Endothelial cell of umbilical vein (primary cell): ENCODE measurements around the gene PUDP. TPM values are rescaled to one million over a fixed set of nuclear protein-coding genes. Genes with fewer than 3 reads are reported as not detected.

Experiments
- BruUV-seq: library from RNA; stranded (reverse); fragments of 400-500 nt; replicated peaks from 2 replicates; lab custom pipeline; 2021; lab: Mats Ljungman, UMichigan
- CTCF ChIA-PET: fragments of 300-600, 350-600 bp; sonication (Branson Sonifier 250); formaldehyde crosslinking; loops from one replicate; lab custom pipeline; 2021; ENCODE audit warnings: antibody characterized with exemption, inconsistent platforms; lab: Charles Lee
- POLR2A ChIA-PET: fragments of 300-600, 350-600 bp; sonication (Branson Sonifier 250); formaldehyde crosslinking; loops from one replicate; lab custom pipeline; 2021; ENCODE audit warnings: antibody characterized with exemption, inconsistent platforms; lab: Charles Lee
- DNase-seq: peaks from one replicate; pipeline ENCODE4 v3.0.0-alpha.2; 2011; ENCODE audit warnings: low read depth, low spot score
- FAIRE-seq: peaks from 2 replicates; lab custom pipeline; 2011; peaks lifted over from hg19 to GRCh38; lab: Jason Lieb, UNC
- H2AFZ ChIP-seq: 2 replicates; pipeline ENCODE4 v1.6.0; 2012; ENCODE audit warnings: low read depth, low read length, control low read depth, inconsistent platforms
- H3K27ac ChIP-seq: 2 replicates; pipeline ENCODE4 v1.5.1; 2011; ENCODE audit warnings: low read depth, mild to moderate bottlenecking, control low read depth, low read length, moderate library complexity; ENCODE audit not compliant: insufficient read depth
- H3K27me3 ChIP-seq, 2 experiments: 2 replicates each; pipeline versions ENCODE4 v1.6.0 to v1.6.1; 2011; ENCODE audit warnings: low read length in 2 of 2, mixed read lengths in 1 of 2; ENCODE audit not compliant: control insufficient read depth in 2 of 2, insufficient read depth in 2 of 2
- H3K36me3 ChIP-seq, 2 experiments: 2 replicates in 1 of 2; 3 replicates in 1 of 2; pipeline ENCODE4 v1.5.1; 2011; ENCODE audit warnings: low read length in 2 of 2, mild to moderate bottlenecking in 1 of 2, moderate library complexity in 1 of 2; ENCODE audit not compliant: control insufficient read depth in 2 of 2, insufficient read depth in 2 of 2; ENCODE audit errors: extremely low read depth in 1 of 2
- H3K4me1 ChIP-seq: 3 replicates; pipeline ENCODE4 v1.5.1; 2011; ENCODE audit warnings: mild to moderate bottlenecking, low read length; ENCODE audit not compliant: control insufficient read depth, insufficient read depth; ENCODE audit errors: extremely low read depth
- H3K4me2 ChIP-seq: 2 replicates; pipeline ENCODE4 v1.6.1; 2011; ENCODE audit warnings: low read length, control low read depth, mixed read lengths; ENCODE audit not compliant: insufficient read depth
- H3K4me3 ChIP-seq, 3 experiments: fragments of 200-600 bp in 1 of 3; sonication (generic), shearing (Covaris generic) in 1 of 3; replicated peaks in 1 of 3; 2 replicates each; pipeline ENCODE4 v1.5.1; 2011 to 2016; ENCODE audit warnings: control low read depth in 3 of 3, low read length in 3 of 3, mild to moderate bottlenecking in 2 of 3, inconsistent platforms in 1 of 3, low read depth in 1 of 3, moderate library complexity in 1 of 3; ENCODE audit not compliant: insufficient read depth in 1 of 3
- H3K79me2 ChIP-seq: 2 replicates; pipeline ENCODE4 v1.6.0; 2012; ENCODE audit warnings: low read length, inconsistent platforms; ENCODE audit not compliant: control insufficient read depth, insufficient read depth
- H3K9ac ChIP-seq: replicated peaks from 2 replicates; pipeline ENCODE3; 2011; ENCODE audit warnings: low read length, control low read depth; ENCODE audit not compliant: insufficient read depth; ENCODE audit errors: extremely low read depth
- H3K9me1 ChIP-seq: replicated peaks from 3 replicates; pipeline ENCODE4 v1.6.0; 2011; ENCODE audit warnings: mild to moderate bottlenecking, low read length; ENCODE audit not compliant: control insufficient read depth, insufficient read depth; ENCODE audit errors: extremely low read depth
- H3K9me3 ChIP-seq: replicated peaks from 2 replicates; pipeline ENCODE4 v1.5.1; 2012; ENCODE audit warnings: low read length, inconsistent platforms; ENCODE audit not compliant: control insufficient read depth, insufficient read depth
- H4K20me1 ChIP-seq: replicated peaks from 2 replicates; pipeline ENCODE3; 2011; ENCODE audit warnings: mild to moderate bottlenecking, low read length; ENCODE audit not compliant: control insufficient read depth, insufficient read depth; ENCODE audit errors: extremely low read depth
- EZH2 ChIP-seq: IDR thresholded peaks from 2 replicates; pipeline ENCODE4 v1.6.1; 2012; ENCODE audit warnings: borderline replicate concordance, low read depth, mild to moderate bottlenecking, moderate library complexity, low read length, inconsistent platforms; ENCODE audit not compliant: severe bottlenecking
- FOS ChIP-seq: IDR thresholded peaks from 2 replicates; pipeline ENCODE4 v1.6.1; 2011; ENCODE audit warnings: mild to moderate bottlenecking, low read length, moderate library complexity, borderline replicate concordance; ENCODE audit not compliant: insufficient read depth
- GATA2 ChIP-seq: IDR thresholded peaks from 2 replicates; pipeline ENCODE4 v1.7.0; 2011; ENCODE audit warnings: low read depth, mild to moderate bottlenecking, moderate library complexity, mixed read lengths, low read length; ENCODE audit not compliant: insufficient read length, insufficient read depth
- JUN ChIP-seq: IDR thresholded peaks from 2 replicates; pipeline ENCODE4 v1.6.1; 2011; ENCODE audit warnings: borderline replicate concordance, low read depth; ENCODE audit not compliant: insufficient read length, insufficient read depth
- MYC ChIP-seq: IDR thresholded peaks from one replicate; pipeline ENCODE4 v1.6.1; 2011; ENCODE audit warnings: mild to moderate bottlenecking, low read depth, low read length
- POLR2A ChIP-seq: IDR thresholded peaks from 2 replicates; pipeline ENCODE4 v1.6.1; 2012; ENCODE audit warnings: low read depth, mild to moderate bottlenecking, control low read depth, low read length
- POLR2AphosphoS5 ChIP-seq: IDR thresholded peaks from 2 replicates; pipeline ENCODE4 v1.6.1; 2012; ENCODE audit warnings: low read depth, mild to moderate bottlenecking, control low read depth, low read length, moderate library complexity; ENCODE audit not compliant: insufficient read depth
- dilution Hi-C: fragments of 300-500 bp; cut with MboI; formaldehyde crosslinking; loops from one replicate; pipeline ENCODE4 v1.15.0; 2019; ENCODE audit warnings: low sequenced_read_pairs; ENCODE audit not compliant: extremely low pct_ligation_motif_present
- intact Hi-C: fragments of 100-400 bp; cut with micrococcal nuclease; formaldehyde crosslinking; loops from one replicate; pipeline ENCODE4 v1.10.0; 2022
- polyA plus RNA-seq, 4 experiments: library from polyadenylated mRNA; depleted of rRNA in 3 of 4; stranded (reverse) in 3 of 4; unstranded in 1 of 4; fragments of >200 nt; gene quantifications; 2 replicates each; pipeline versions ENCODE4 v1.2.1 to v1.2.3, GENCODE V29; 2011 to 2012; ENCODE audit warnings: missing spikeins in 1 of 4
- total RNA-seq: library from RNA; stranded (reverse); gene quantifications from 2 replicates; pipeline ENCODE4 v1.2.3, GENCODE V29; 2021
- TF ChIP-seq, protein P1 (sequence below), 2 donors: IDR thresholded peaks; 1 replicate in 1 of 2; 2 replicates in 1 of 2; pipeline ENCODE4 v1.5.1; 2011; ENCODE audit warnings: low read length in 2 of 2, mild to moderate bottlenecking in 2 of 2, moderate library complexity in 2 of 2, control low read depth in 1 of 2, inconsistent platforms in 1 of 2, low read depth in 1 of 2; ENCODE audit not compliant: insufficient read depth in 1 of 2; ENCODE audit errors: extremely low read depth in 1 of 2
- TF ChIP-seq, protein P2 (sequence below): IDR thresholded peaks from 2 replicates; pipeline ENCODE4 v1.6.1; 2011; ENCODE audit not compliant: insufficient read depth, insufficient read length

PUDP gene
- total and polyA plus RNA-seq, 2 donors (not counting 3 experiments of a cell fraction or from before 2014, with no cell fraction given): 17.3 to 22.5 TPM

DNA sequence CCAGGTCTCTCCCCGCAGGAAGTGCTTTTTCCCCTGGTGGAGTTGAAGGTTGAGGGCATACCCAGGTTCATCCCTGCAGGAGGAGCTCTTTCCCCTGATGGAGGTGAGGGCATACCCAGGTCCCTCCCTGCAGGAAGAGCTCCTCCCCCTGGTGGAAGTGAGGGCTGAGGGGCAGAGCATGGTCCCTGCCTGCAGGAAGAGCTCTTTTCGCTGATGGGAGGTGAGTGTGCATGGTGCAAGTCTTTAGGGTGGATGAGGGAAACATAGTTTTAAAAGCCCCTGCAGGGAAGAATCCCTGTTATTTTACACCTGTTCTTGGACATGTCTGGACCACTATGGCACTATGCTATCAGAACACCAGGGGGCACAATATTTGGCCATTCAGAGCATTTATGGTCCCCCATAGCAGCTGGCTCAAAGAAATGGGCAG lies 43.7 kb upstream of the PUDP start:
- no peak for FAIRE-seq
- H3K9me3 ChIP-seq: no peaks in the 10 kb centered on the region
- no peaks in the 10 kb centered on the region for H3K79me2 ChIP-seq
- CTCF ChIA-PET: interaction anchor here (1.4 kb wide), 1 partner anchor 21 kb away, joined by 4 read pairs; no protein-coding TSS in a partner anchor
- no peak for DNase-seq
- H3K36me3 ChIP-seq: no peaks in the 10 kb centered on the region
- no peaks in the 10 kb centered on the region for H3K27me3 ChIP-seq
- POLR2A ChIA-PET: no interaction called here
- H3K4me2 ChIP-seq: no peak overlapping the region
- H4K20me1 ChIP-seq: no peaks in the 10 kb centered on the region
- intact Hi-C loops (loop anchor here (2.0 kb wide), 1 partner anchor 735 kb away; the partner anchor contains the start of gene PNPLA4), dilution Hi-C loops (no loop called here)
- H3K4me3 ChIP-seq: no peak overlapping the region
- H2AFZ ChIP-seq: no peak overlapping the region
- TF ChIP-seq JUN (no peak), POLR2AphosphoS5 (no peak), EZH2 (no peak), MYC (no peak)
- TF ChIP-seq, protein P1, sequence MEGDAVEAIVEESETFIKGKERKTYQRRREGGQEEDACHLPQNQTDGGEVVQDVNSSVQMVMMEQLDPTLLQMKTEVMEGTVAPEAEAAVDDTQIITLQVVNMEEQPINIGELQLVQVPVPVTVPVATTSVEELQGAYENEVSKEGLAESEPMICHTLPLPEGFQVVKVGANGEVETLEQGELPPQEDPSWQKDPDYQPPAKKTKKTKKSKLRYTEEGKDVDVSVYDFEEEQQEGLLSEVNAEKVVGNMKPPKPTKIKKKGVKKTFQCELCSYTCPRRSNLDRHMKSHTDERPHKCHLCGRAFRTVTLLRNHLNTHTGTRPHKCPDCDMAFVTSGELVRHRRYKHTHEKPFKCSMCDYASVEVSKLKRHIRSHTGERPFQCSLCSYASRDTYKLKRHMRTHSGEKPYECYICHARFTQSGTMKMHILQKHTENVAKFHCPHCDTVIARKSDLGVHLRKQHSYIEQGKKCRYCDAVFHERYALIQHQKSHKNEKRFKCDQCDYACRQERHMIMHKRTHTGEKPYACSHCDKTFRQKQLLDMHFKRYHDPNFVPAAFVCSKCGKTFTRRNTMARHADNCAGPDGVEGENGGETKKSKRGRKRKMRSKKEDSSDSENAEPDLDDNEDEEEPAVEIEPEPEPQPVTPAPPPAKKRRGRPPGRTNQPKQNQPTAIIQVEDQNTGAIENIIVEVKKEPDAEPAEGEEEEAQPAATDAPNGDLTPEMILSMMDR (IDR thresholded peaks at IDR 0.05; ENCODE audit: extremely low read depth in 1 of 2, insufficient read depth in 1 of 2, low read depth in 1 of 2, low read length in 2 of 2): no peak
- no peaks in the 10 kb centered on the region for H3K4me1 ChIP-seq
- BruUV-seq: no TSS peak
- no peaks in the 10 kb centered on the region for H3K9me1 ChIP-seq
- no peak overlapping the region for H3K27ac ChIP-seq
- no peak overlapping the region for H3K9ac ChIP-seq

DNA sequence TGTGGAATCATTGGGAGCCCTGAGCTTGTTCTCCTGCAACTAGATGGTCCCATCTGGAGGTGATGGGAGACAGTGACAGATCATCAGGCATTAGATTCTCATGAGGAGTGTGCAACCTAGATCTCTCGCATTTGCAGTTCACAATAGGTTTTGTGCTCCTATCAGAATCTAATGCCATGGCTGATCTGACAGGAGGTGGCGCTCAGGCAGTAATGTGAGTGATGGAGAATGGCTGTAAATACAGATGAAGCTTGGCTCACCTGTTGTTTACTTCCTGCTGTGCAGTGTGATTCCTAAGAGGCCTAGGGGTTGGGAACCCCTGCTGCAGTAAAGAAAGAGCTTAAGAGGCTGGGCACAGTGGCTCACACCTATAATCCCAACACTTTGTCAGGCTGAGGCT lies 42.2 kb upstream of the PUDP start:
- Histone ChIP-seq H3K27me3 (no peaks in the 10 kb centered on the region), H3K9me1 (no peaks in the 10 kb centered on the region), H3K27ac (no peak overlapping the region), H3K79me2 (no peaks in the 10 kb centered on the region), H2AFZ (no peak overlapping the region), H3K4me1 (no peaks in the 10 kb centered on the region), H3K36me3 (no peaks in the 10 kb centered on the region), H4K20me1 (no peaks in the 10 kb centered on the region), H3K9me3 (no peaks in the 10 kb centered on the region), H3K9ac (no peak overlapping the region), H3K4me2 (no peak overlapping the region), H3K4me3 (no peak overlapping the region)
- intact Hi-C loops (no loop called here), dilution Hi-C loops (no loop called here)
- peak; percentile 58 for FAIRE-seq
- DNase-seq: no peak
- no TSS peak for BruUV-seq
- ChIA-PET CTCF (no interaction called here), POLR2A (no interaction called here)
- no peak for TF ChIP-seq GATA2
- no peak for TF ChIP-seq EZH2
- TF ChIP-seq, protein P2, sequence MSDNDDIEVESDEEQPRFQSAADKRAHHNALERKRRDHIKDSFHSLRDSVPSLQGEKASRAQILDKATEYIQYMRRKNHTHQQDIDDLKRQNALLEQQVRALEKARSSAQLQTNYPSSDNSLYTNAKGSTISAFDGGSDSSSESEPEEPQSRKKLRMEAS: no peak
- TF ChIP-seq JUN: no peak
- TF ChIP-seq POLR2A: no peak
- TF ChIP-seq MYC: no peak
- no peak for TF ChIP-seq POLR2AphosphoS5
- TF ChIP-seq FOS: no peak
- TF ChIP-seq, protein P1 (IDR thresholded peaks at IDR 0.05; ENCODE audit: extremely low read depth in 1 of 2, insufficient read depth in 1 of 2, low read depth in 1 of 2, low read length in 2 of 2): no peak
